ENCODE results near the gene ATP5IF1.

ATP5IF1 gene
- long read RNA-seq, transcript ATP5IF1-202 (2 exons, 1,855 nt): minor isoform, 11 of 45 reads
- long read RNA-seq, transcript ATP5IF1-201 (3 exons, 494 nt): major isoform, 30 of 45 reads
- long read RNA-seq, partial matches to known transcripts: 0 of 45 reads
- long read RNA-seq, other reads (novel, unspliced or antisense): 4 of 45 reads

- DNase-seq (ENCODE audit: low read depth in 1 of 2, low spot score in 1 of 2): peak; percentile 93 to 99
- Histone ChIP-seq H3K27ac (replicated peaks) (peak within 1 kb of the TSS; percentile 83), H3K27me3 (ENCODE audit: insufficient read depth, poor library complexity, severe bottlenecking) (no peaks in the 10 kb centered on the region)
Observed at GRCh38 chr1:28235755-28236655, at the start of gene ATP5IF1. ATP5IF1 (plus strand) TSS chr1:28236124; CDS start chr1:28236184, 60 bp downstream.

GRCh38 chr1:28190337-28190979 is 45.5 kb upstream of the ATP5IF1 start:
- Histone ChIP-seq H3K4me3 (replicated peaks; ENCODE audit: insufficient read depth, low read length) (no peak overlapping the region), H3K27ac (replicated peaks) (no peak overlapping the region), H3K27me3 (ENCODE audit: insufficient read depth, poor library complexity, severe bottlenecking) (no peaks in the 10 kb centered on the region)
- no peak for DNase-seq (ENCODE audit: low read depth in 1 of 2, low spot score in 1 of 2)
- TF ChIP-seq, protein P1, sequence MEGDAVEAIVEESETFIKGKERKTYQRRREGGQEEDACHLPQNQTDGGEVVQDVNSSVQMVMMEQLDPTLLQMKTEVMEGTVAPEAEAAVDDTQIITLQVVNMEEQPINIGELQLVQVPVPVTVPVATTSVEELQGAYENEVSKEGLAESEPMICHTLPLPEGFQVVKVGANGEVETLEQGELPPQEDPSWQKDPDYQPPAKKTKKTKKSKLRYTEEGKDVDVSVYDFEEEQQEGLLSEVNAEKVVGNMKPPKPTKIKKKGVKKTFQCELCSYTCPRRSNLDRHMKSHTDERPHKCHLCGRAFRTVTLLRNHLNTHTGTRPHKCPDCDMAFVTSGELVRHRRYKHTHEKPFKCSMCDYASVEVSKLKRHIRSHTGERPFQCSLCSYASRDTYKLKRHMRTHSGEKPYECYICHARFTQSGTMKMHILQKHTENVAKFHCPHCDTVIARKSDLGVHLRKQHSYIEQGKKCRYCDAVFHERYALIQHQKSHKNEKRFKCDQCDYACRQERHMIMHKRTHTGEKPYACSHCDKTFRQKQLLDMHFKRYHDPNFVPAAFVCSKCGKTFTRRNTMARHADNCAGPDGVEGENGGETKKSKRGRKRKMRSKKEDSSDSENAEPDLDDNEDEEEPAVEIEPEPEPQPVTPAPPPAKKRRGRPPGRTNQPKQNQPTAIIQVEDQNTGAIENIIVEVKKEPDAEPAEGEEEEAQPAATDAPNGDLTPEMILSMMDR (IDR thresholded peaks at IDR 0.05; ENCODE audit: insufficient read depth, low read length): no peak
- peak; percentile 82 for TF ChIP-seq SPI1 (IDR thresholded peaks at IDR 0.05; ENCODE audit: borderline replicate concordance, low read depth)

More at GRCh38 chr1:28235755-28236655, at the start of gene ATP5IF1:
- peak within 1 kb of the TSS; percentile 79 for H3K4me3 ChIP-seq (replicated peaks; ENCODE audit: insufficient read depth, low read length)
- TF ChIP-seq SPI1 (IDR thresholded peaks at IDR 0.05; ENCODE audit: borderline replicate concordance, low read depth) (no peak), POLR2AphosphoS5 (IDR thresholded peaks at IDR 0.05; ENCODE audit: low read depth) (peak; percentile 95), REST (IDR thresholded peaks at IDR 0.05; ENCODE audit: insufficient replicate concordance, low read depth) (peak; percentile 59)

DNA sequence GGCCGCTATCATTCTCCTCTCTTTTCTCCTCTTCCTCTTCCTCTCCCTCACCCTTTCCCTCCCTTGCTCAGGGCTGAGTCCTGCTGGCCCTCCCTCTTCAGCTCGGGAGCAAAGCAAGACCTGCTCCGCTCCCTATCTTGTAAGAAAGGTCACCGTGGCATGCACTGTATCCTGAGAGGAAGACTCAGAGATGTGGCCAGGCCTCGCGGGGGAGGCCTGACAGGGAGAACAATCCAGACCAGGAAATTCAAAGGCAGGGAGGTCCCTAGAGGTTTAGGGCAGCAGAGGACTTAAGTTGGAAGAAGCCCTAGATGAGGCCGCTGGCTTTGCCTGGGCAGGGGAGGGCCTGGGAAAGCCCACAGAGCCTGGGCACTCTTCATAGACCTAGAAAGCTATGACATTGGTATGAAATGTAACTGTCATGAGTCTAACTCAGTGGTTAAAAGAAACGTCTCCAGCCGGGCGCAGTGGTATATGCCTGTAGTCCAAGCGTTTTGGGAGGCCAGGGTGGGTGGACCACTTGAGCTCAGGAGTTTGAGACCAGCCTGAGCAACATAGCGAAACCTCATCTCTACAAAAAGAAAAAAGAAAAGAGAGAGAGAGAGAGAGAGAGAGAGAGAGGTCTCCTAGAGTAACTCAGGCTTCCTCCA is 44.8 kb upstream of the ATP5IF1 start:
- Histone ChIP-seq H3K27me3 (ENCODE audit: insufficient read depth, poor library complexity, severe bottlenecking) (no peaks in the 10 kb centered on the region), H3K4me3 (replicated peaks; ENCODE audit: insufficient read depth, low read length) (no peak overlapping the region), H3K27ac (replicated peaks) (no peak overlapping the region)
- TF ChIP-seq, protein P1 (IDR thresholded peaks at IDR 0.05; ENCODE audit: insufficient read depth, low read length): no peak
- TF ChIP-seq POLR2AphosphoS5 (IDR thresholded peaks at IDR 0.05; ENCODE audit: low read depth) (no peak), SPI1 (IDR thresholded peaks at IDR 0.05; ENCODE audit: borderline replicate concordance, low read depth) (no peak)
- no peak for DNase-seq (ENCODE audit: low read depth in 1 of 2, low spot score in 1 of 2)

GRCh38 chr1:28193701-28194161 is 42.2 kb upstream of the ATP5IF1 start:
- Histone ChIP-seq H3K4me3 (replicated peaks; ENCODE audit: insufficient read depth, low read length) (no peak overlapping the region), H3K27ac (replicated peaks) (no peak overlapping the region), H3K27me3 (ENCODE audit: insufficient read depth, poor library complexity, severe bottlenecking) (no peaks in the 10 kb centered on the region)
- TF ChIP-seq POLR2AphosphoS5 (IDR thresholded peaks at IDR 0.05; ENCODE audit: low read depth): no peak
- DNase-seq (ENCODE audit: low read depth in 1 of 2, low spot score in 1 of 2): no peak

DNA sequence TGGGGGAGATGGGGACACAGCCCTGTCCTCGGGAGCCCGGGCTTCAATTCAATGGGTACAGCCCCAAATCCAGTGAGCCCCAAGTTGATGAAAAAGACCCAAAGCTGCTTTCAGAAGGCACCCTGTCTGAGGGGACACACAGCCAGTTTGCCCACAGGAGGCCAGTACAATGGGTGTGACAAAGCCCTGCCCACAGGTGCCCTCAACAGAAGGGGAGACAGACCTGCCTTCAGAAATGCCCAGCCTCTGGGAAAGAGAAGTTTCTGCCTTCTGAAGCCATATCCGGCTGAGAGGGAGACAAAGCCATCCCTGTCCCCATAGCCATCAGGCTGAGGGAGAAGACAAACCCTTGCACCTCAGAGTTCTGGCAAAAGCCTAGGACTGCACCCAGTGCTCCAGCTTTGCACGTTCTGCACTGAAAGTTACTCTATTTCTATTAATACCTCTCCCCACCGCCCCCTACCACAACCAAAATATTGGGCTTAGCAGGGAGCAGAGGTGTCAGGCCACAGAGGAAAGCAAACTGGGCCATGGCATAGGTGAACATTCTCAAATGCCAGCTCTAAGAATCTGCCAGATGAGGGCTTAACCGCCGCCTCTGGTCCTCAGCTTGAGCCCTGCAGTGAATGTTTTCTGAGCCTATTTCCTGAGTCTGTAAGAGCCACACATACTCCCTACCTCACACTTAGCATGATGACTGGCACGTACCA is 41.4 kb upstream of the ATP5IF1 start:
- DNase-seq (ENCODE audit: low read depth in 1 of 2, low spot score in 1 of 2): no peak
- Histone ChIP-seq H3K27ac (replicated peaks) (no peak overlapping the region), H3K4me3 (replicated peaks; ENCODE audit: insufficient read depth, low read length) (no peak overlapping the region), H3K27me3 (ENCODE audit: insufficient read depth, poor library complexity, severe bottlenecking) (no peaks in the 10 kb centered on the region)
- no peak for TF ChIP-seq REST (IDR thresholded peaks at IDR 0.05; ENCODE audit: insufficient replicate concordance, low read depth)
